ENCODE data around the gene SIRT5.

The SIRT5 gene

GRCh38 chr6:13629459-13630116, 55.2 kb downstream of the SIRT5 start:
- in situ Hi-C loops (cut with MboI; ENCODE audit: low sequenced_read_pairs): no loop called here

GRCh38 chr6:13630499-13630898, 56.1 kb downstream of the SIRT5 start:
- in situ Hi-C loops (cut with MboI; ENCODE audit: low sequenced_read_pairs): no loop called here

GRCh38 chr6:13633343-13633742, 58.9 kb downstream of the SIRT5 start:
- in situ Hi-C loops (cut with MboI; ENCODE audit: low sequenced_read_pairs): no loop called here

- in situ Hi-C loops (cut with MboI; ENCODE audit: low sequenced_read_pairs): no loop called here
Measured at GRCh38 chr6:13635948-13636658, 61.7 kb downstream of the SIRT5 start.

GRCh38 chr6:13638014-13638413, 63.6 kb downstream of the SIRT5 start:
- in situ Hi-C loops (cut with MboI; ENCODE audit: low sequenced_read_pairs): no loop called here

- in situ Hi-C loops (cut with MboI; ENCODE audit: low sequenced_read_pairs): no loop called here
Measured at GRCh38 chr6:13638626-13639025, 64.2 kb downstream of the SIRT5 start.

- in situ Hi-C loops (cut with MboI; ENCODE audit: low sequenced_read_pairs): no loop called here
Measured at GRCh38 chr6:13641315-13641714, 66.9 kb downstream of the SIRT5 start.

- in situ Hi-C loops (cut with MboI; ENCODE audit: low sequenced_read_pairs): no loop called here
Measured at GRCh38 chr6:13643125-13643524, 68.7 kb downstream of the SIRT5 start.

GRCh38 chr6:13648850-13649249, 74.4 kb downstream of the SIRT5 start:
- in situ Hi-C loops (cut with MboI; ENCODE audit: low sequenced_read_pairs): no loop called here

- in situ Hi-C loops (cut with MboI; ENCODE audit: low sequenced_read_pairs): no loop called here
Measured at GRCh38 chr6:13649393-13649792, 75.0 kb downstream of the SIRT5 start.

- in situ Hi-C loops (cut with MboI; ENCODE audit: low sequenced_read_pairs): no loop called here
Measured at GRCh38 chr6:13653296-13653695, 78.9 kb downstream of the SIRT5 start.

GRCh38 chr6:13654496-13654895, 80.1 kb downstream of the SIRT5 start:
- in situ Hi-C loops (cut with MboI; ENCODE audit: low sequenced_read_pairs): no loop called here

- in situ Hi-C loops (cut with MboI; ENCODE audit: low sequenced_read_pairs): no loop called here
Measured at GRCh38 chr6:13655700-13656099, 81.3 kb downstream of the SIRT5 start.

- in situ Hi-C loops (cut with MboI; ENCODE audit: low sequenced_read_pairs): no loop called here
Measured at GRCh38 chr6:13660273-13660672, 85.9 kb downstream of the SIRT5 start.

- in situ Hi-C loops (cut with MboI; ENCODE audit: low sequenced_read_pairs): no loop called here
Measured at GRCh38 chr6:13660893-13661292, 86.5 kb downstream of the SIRT5 start.

- in situ Hi-C loops (cut with MboI; ENCODE audit: low sequenced_read_pairs): no loop called here
Measured at GRCh38 chr6:13661647-13662046, 87.2 kb downstream of the SIRT5 start.

- in situ Hi-C loops (cut with MboI; ENCODE audit: low sequenced_read_pairs): no loop called here
Measured at GRCh38 chr6:13662651-13663334, 88.4 kb downstream of the SIRT5 start.

- in situ Hi-C loops (cut with MboI; ENCODE audit: low sequenced_read_pairs): no loop called here
Measured at GRCh38 chr6:13663986-13664385, 89.6 kb downstream of the SIRT5 start.

All from hTERT RPE-1 (cell line).